IMR-90 (cell line): ENCODE data around the gene SLC23A3. TPM values are rescaled to one million over a fixed set of nuclear protein-coding genes. Genes with fewer than 3 reads are reported as not detected.
A peak's percentile ranks its signal among the peaks of the same experiment; 100 is the strongest.

ENCODE experiments used
- ATAC-seq: fragments of 200-7000 bp; cut with Tn5 transposase; 2 replicates; pipeline ENCODE4 v1.9.1; 2020; ENCODE audit warnings: low read depth, mild to moderate bottlenecking, moderate library complexity
- BruUV-seq: library from RNA; stranded (reverse); fragments of 400-500 nt; replicated peaks from 2 replicates; lab custom pipeline; 2021; lab: Mats Ljungman, UMichigan
- CTCF ChIA-PET: fragments of 300-600 bp; formaldehyde crosslinking; extraction: SDS; loops from one replicate; lab custom pipeline; 2021; ENCODE audit warnings: antibody characterized with exemption; lab: Yijun Ruan, JAX
- POLR2A ChIA-PET: fragments of 300-600 bp; sonication (Branson Sonifier 250); formaldehyde crosslinking; loops from one replicate; lab custom pipeline; 2022; ENCODE audit warnings: antibody characterized with exemption; ENCODE audit not compliant: unreplicated experiment; lab: Charles Lee
- DNase-seq: peaks from one replicate; pipeline ENCODE4 v3.0.0; 2013
- H2AFZ ChIP-seq: replicated peaks from 2 replicates; pipeline ENCODE3; 2013; ENCODE audit warnings: low read length, mild to moderate bottlenecking; ENCODE audit not compliant: poor library complexity
- H2AK5ac ChIP-seq: 2 replicates; pipeline ENCODE4 v1.6.1; 2013; ENCODE audit warnings: low read depth, low read length, inconsistent platforms
- H2AK9ac ChIP-seq: replicated peaks from 2 replicates; pipeline ENCODE3; 2013; ENCODE audit warnings: mild to moderate bottlenecking, low read depth, low read length, moderate library complexity; ENCODE audit not compliant: poor library complexity
- H2BK120ac ChIP-seq: 2 replicates; pipeline ENCODE4 v1.6.1; 2013; ENCODE audit warnings: low read depth, low read length, inconsistent platforms
- H2BK15ac ChIP-seq: 3 replicates; pipeline ENCODE4 v1.6.1; 2013; ENCODE audit warnings: low read depth, low read length, inconsistent platforms
- H2BK20ac ChIP-seq: 2 replicates; pipeline ENCODE4 v1.6.1; 2013; ENCODE audit warnings: low read depth, mild to moderate bottlenecking, inconsistent platforms, low read length, moderate library complexity
- H2BK5ac ChIP-seq: 2 replicates; pipeline ENCODE4 v1.6.1; 2013; ENCODE audit warnings: mild to moderate bottlenecking, low read depth, low read length, inconsistent platforms; ENCODE audit not compliant: poor library complexity, severe bottlenecking
- H3K14ac ChIP-seq: replicated peaks from 2 replicates; pipeline ENCODE4 v1.6.1; 2013; ENCODE audit warnings: low read depth, low read length, inconsistent platforms
- H3K18ac ChIP-seq: 2 replicates; pipeline ENCODE4 v1.6.1; 2013; ENCODE audit warnings: low read depth, low read length, control low read depth
- H3K23ac ChIP-seq: 2 replicates; pipeline ENCODE4 v1.6.1; 2013; ENCODE audit warnings: low read depth, low read length, inconsistent platforms
- H3K27ac ChIP-seq: 2 replicates; pipeline ENCODE4 v1.5.1; 2013; ENCODE audit warnings: mild to moderate bottlenecking, control low read depth, low read length; ENCODE audit not compliant: insufficient read depth
- H3K27me3 ChIP-seq: 2 replicates; pipeline ENCODE4 v1.6.1; 2013; ENCODE audit warnings: low read length; ENCODE audit not compliant: control insufficient read depth, insufficient read depth
- H3K36me3 ChIP-seq: 2 replicates; pipeline ENCODE4 v1.6.1; 2013; ENCODE audit warnings: low read length, mixed read lengths; ENCODE audit not compliant: control insufficient read depth, insufficient read depth
- H3K4ac ChIP-seq: 2 replicates; pipeline ENCODE4 v1.6.1; 2013; ENCODE audit warnings: low read depth, low read length, inconsistent platforms
- H3K4me1 ChIP-seq: 2 replicates; pipeline ENCODE4 v1.6.1; 2013; ENCODE audit warnings: low read length, mixed read lengths; ENCODE audit not compliant: control insufficient read depth, insufficient read depth
- H3K4me2 ChIP-seq: 2 replicates; pipeline ENCODE4 v1.6.1; 2013; ENCODE audit warnings: low read depth, mild to moderate bottlenecking, control low read depth, low read length, moderate library complexity
- H3K4me3 ChIP-seq: 2 replicates; pipeline ENCODE4 v1.5.1; 2013; ENCODE audit warnings: low read depth, mild to moderate bottlenecking, control low read depth, low read length, moderate library complexity; ENCODE audit not compliant: insufficient read depth
- H3K56ac ChIP-seq: 2 replicates; pipeline ENCODE4 v1.6.1; 2013; ENCODE audit warnings: low read length, inconsistent platforms; ENCODE audit not compliant: insufficient read depth; ENCODE audit errors: extremely low read depth
- H3K79me1 ChIP-seq, 2 experiments: 2 replicates each; pipeline ENCODE4 v1.6.1; 2013; ENCODE audit warnings: low read length in 2 of 2, inconsistent platforms in 1 of 2, low read depth in 1 of 2
- H3K9ac ChIP-seq: 2 replicates; pipeline ENCODE4 v1.6.1; 2013; ENCODE audit warnings: low read depth, low read length, control low read depth
- H3K9me1 ChIP-seq: 2 replicates; pipeline ENCODE4 v1.6.1; 2013; ENCODE audit warnings: low read length, inconsistent platforms; ENCODE audit not compliant: insufficient read depth
- H3K9me3 ChIP-seq: 2 replicates; pipeline ENCODE4 v1.6.1; 2013; ENCODE audit warnings: low read length; ENCODE audit not compliant: control insufficient read depth, insufficient read depth
- H4K20me1 ChIP-seq: 2 replicates; pipeline ENCODE4 v1.6.1; 2013; ENCODE audit warnings: low read length, inconsistent platforms; ENCODE audit not compliant: insufficient read depth
- H4K5ac ChIP-seq: 2 replicates; pipeline ENCODE4 v1.6.1; 2013; ENCODE audit warnings: mild to moderate bottlenecking, low read depth, low read length, control low read depth
- H4K8ac ChIP-seq, 2 experiments: 2 replicates each; pipeline ENCODE4 v1.6.1; 2013; ENCODE audit warnings: low read depth in 2 of 2, low read length in 2 of 2, control low read depth in 1 of 2, inconsistent platforms in 1 of 2
- H4K91ac ChIP-seq: 2 replicates; pipeline ENCODE4 v1.6.1; 2013; ENCODE audit warnings: low read depth, low read length, inconsistent platforms; ENCODE audit not compliant: insufficient read depth
- CHD1 ChIP-seq: IDR thresholded peaks from 2 replicates; pipeline ENCODE4 v1.6.1; 2012; ENCODE audit warnings: low read depth, low read length, improper control_type of control experiment
- MXI1 ChIP-seq: IDR thresholded peaks from 2 replicates; pipeline ENCODE4 v1.6.1; 2012; ENCODE audit warnings: low read depth, mild to moderate bottlenecking, low read length, moderate library complexity, borderline replicate concordance
- NFE2L2 ChIP-seq: fragments of 150-350 bp; IDR thresholded peaks from 2 replicates; pipeline ENCODE4 v1.6.1; 2016; ENCODE audit warnings: low read depth, mild to moderate bottlenecking, low read length
- RAD21 ChIP-seq: IDR thresholded peaks from 2 replicates; pipeline ENCODE4 v1.6.1; 2012; ENCODE audit warnings: low read length, improper control_type of control experiment
- RFX5 ChIP-seq: IDR thresholded peaks from 2 replicates; pipeline ENCODE4 v1.8.0; 2012; ENCODE audit warnings: low read depth, mild to moderate bottlenecking, low read length, moderate library complexity
- SMC3 ChIP-seq: fragments of 150-350 bp; IDR thresholded peaks from 2 replicates; pipeline ENCODE4 v1.6.1; 2016; ENCODE audit warnings: low read depth, mild to moderate bottlenecking, antibody characterized with exemption, low read length, moderate library complexity
- WGBS, 2 experiments: methylation state at CpG; one replicate each; pipeline versions ENCODE4 v1.1.5 to v1.1.7; 2013; ENCODE audit warnings: missing lambda C conversion rate in 2 of 2; ENCODE audit not compliant: insufficient read length in 1 of 2; ENCODE audit errors: extremely low coverage in 2 of 2; 5-methylcytosine and 5-hydroxymethylcytosine counted together
- dilution Hi-C: fragments of 300-500 bp; cut with HindIII; formaldehyde crosslinking; loops from one replicate; pipeline ENCODE4 v1.14.3; 2018; ENCODE audit warnings: low sequenced_read_pairs; ENCODE audit not compliant: unreplicated experiment
- in situ Hi-C: fragments of 300-500 bp; cut with MboI; formaldehyde crosslinking; loops from 3 replicates; pipeline ENCODE4 v1.14.3; 2019; ENCODE audit warnings: low sequenced_read_pairs, inconsistent platforms, mixed read lengths
- intact Hi-C: fragments of 100-400 bp; cut with micrococcal nuclease; formaldehyde crosslinking; loops from 2 replicates; pipeline ENCODE4 v1.10.0; 2022
- polyA plus RNA-seq, 3 experiments: library from polyadenylated mRNA; depleted of rRNA; stranded (reverse); fragments of >200 nt; gene quantifications; 2 replicates each; pipeline ENCODE4 v1.2.3, GENCODE V29; 2012; ENCODE audit warnings: low replicate concordance in 1 of 3
- total RNA-seq: library from RNA; depleted of rRNA; stranded (reverse); fragments of >200 nt; gene quantifications from 2 replicates; pipeline ENCODE4 v1.2.3, GENCODE V29; 2012
- TF ChIP-seq, protein P1 (sequence below): conservative IDR thresholded peaks from 2 replicates; pipeline ENCODE4 v1.5.1; 2012; ENCODE audit warnings: mild to moderate bottlenecking, low read depth, low read length, improper control_type of control experiment

The SLC23A3 gene
- total and polyA plus RNA-seq, 2 of the 4 experiments (the other 2 are of a cell fraction): 0.18 to 0.65 TPM

DNA sequence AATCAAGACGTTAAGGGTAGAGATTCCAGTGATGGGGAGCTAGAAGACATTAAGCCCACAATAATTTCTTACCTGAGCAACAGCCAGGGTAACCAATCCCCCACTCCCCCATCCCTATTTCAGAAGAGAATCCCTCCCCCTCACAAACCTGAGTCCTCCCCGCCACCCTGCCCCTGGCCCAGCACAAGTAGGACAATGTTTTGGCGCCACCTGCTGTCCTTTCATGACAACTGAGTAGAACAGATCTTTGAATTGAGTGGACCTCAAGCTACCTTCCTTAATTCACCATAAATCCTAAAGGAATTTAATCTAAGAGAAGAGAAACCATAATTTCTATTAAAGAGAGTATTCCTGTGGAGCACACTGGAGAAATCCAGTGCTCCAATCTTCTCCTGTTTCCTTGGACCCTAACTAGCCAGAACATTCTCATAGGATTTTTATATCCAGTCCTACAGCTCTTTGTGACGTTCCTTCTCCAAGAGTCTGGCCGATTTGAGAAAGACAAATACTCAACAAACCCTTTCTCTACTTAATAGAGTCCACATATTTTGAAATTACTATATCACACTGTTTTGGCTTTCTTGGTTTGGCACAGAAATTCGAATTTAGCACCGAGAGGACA is 50.3 kb downstream of the SLC23A3 start:
- no peak overlapping the region for H4K5ac ChIP-seq
- ATAC-seq (peak; percentile 83), DNase-seq (peak; percentile 53)
- BruUV-seq: no TSS peak
- H3K36me3 ChIP-seq: no peaks in the 10 kb centered on the region
- H4K91ac ChIP-seq: no peak overlapping the region
- H4K20me1 ChIP-seq: peaks cover 3% of the 10 kb centered on the region; the same call in 1 of the 2 replicates
- intact Hi-C loops (loop anchor here (1.0 kb wide), 3 partner anchors 46 to 90 kb away; no protein-coding TSS in a partner anchor), in situ Hi-C loops (no loop called here), dilution Hi-C loops (no loop called here)
- H3K9me3 ChIP-seq: no peaks in the 10 kb centered on the region
- H3K23ac ChIP-seq: no peak overlapping the region
- no peak overlapping the region for H2AK9ac ChIP-seq
- H2BK120ac ChIP-seq: no peak overlapping the region
- H2BK20ac ChIP-seq: no peak overlapping the region
- H3K4me3 ChIP-seq: no peak overlapping the region
- no peak overlapping the region for H3K14ac ChIP-seq
- H2AFZ ChIP-seq: no peak overlapping the region
- peaks cover 6% of the 10 kb centered on the region for H3K4me1 ChIP-seq
- H3K4ac ChIP-seq: no peak overlapping the region
- no peak overlapping the region for H3K9ac ChIP-seq
- H3K27me3 ChIP-seq: no peaks in the 10 kb centered on the region
- H3K9me1 ChIP-seq: 0 out of 2 replicates have a peak, but pooled peaks cover 3% of the 10 kb centered on the region
- POLR2A ChIA-PET: no interaction called here
- no peaks in the 10 kb centered on the region; a peak in 1 of 4 replicates for H3K79me1 ChIP-seq
- no peak overlapping the region for H3K18ac ChIP-seq
- H2BK15ac ChIP-seq: no peak overlapping the region
- WGBS, 2 experiments: 100% methylated on average over 1 of the region's 7 CpGs; no CpG with 5 or more reads in 1 of the 2 experiments
- H4K8ac ChIP-seq: no peak overlapping the region
- no peak overlapping the region for H3K56ac ChIP-seq
- TF ChIP-seq NFE2L2 (no peak), CHD1 (no peak), RAD21 (peak; percentile 79), SMC3 (peak; percentile 87), MXI1 (no peak), RFX5 (no peak)
- TF ChIP-seq, protein P1, sequence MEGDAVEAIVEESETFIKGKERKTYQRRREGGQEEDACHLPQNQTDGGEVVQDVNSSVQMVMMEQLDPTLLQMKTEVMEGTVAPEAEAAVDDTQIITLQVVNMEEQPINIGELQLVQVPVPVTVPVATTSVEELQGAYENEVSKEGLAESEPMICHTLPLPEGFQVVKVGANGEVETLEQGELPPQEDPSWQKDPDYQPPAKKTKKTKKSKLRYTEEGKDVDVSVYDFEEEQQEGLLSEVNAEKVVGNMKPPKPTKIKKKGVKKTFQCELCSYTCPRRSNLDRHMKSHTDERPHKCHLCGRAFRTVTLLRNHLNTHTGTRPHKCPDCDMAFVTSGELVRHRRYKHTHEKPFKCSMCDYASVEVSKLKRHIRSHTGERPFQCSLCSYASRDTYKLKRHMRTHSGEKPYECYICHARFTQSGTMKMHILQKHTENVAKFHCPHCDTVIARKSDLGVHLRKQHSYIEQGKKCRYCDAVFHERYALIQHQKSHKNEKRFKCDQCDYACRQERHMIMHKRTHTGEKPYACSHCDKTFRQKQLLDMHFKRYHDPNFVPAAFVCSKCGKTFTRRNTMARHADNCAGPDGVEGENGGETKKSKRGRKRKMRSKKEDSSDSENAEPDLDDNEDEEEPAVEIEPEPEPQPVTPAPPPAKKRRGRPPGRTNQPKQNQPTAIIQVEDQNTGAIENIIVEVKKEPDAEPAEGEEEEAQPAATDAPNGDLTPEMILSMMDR: peak; percentile 69
- CTCF ChIA-PET: interaction anchor here (0.5 to 2.7 kb wide), 27 partner anchors 12 to 140 kb away, joined by 3 to 15 read pairs (median 3); partner anchors contain the start of gene IHH
- no peak overlapping the region for H3K27ac ChIP-seq
- no peak overlapping the region for H3K4me2 ChIP-seq
- H2BK5ac ChIP-seq: no peak overlapping the region
- no peak overlapping the region for H2AK5ac ChIP-seq
